ENCODE results near the gene RBM38.

DNA sequence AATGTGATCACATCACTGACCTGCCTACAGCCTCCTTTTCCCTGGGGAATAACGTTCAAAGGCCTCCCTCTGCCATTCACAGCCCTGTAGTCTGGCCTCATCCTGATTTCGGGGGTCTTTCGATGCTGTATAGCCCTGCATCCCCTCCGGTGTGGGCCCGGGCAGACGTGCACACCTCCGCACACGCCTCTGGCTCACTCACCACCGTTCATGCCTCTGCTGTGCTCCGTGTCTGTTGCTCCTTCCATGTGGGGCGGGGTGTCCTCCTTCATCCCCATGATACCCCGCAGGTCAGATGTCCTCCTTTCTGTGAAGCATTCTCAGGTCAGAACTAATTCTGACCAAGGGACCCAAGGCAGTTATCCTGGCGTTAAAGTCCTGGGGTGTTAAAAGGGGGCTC, 13.8 kb upstream of the RBM38 start:
- TF ChIP-seq CTCF (IDR thresholded peaks at IDR 0.05) (no peak), POLR2A (IDR thresholded peaks at IDR 0.05) (no peak)

All from thyroid gland (tissue), 4 donors.